GM12878 (cell line): ENCODE measurements around the gene CACNA1H. TPM values are rescaled to one million over a fixed set of nuclear protein-coding genes. Genes with fewer than 3 reads are reported as not detected.

Experiments
- ATAC-seq: fragments of 200-7000 bp; cut with Tn5 transposase; 3 replicates; pipeline ENCODE4 v1.9.1; 2020; ENCODE audit warnings: mild to moderate bottlenecking, moderate library complexity
- BruUV-seq: library from RNA; stranded (reverse); fragments of 400-500 nt; replicated peaks from 2 replicates; lab custom pipeline; 2021; lab: Mats Ljungman, UMichigan
- CTCF ChIA-PET: fragments of 300-600 bp; sonication (Branson Sonifier 250); formaldehyde crosslinking; extraction: SDS; loops from one replicate; lab custom pipeline; 2021; ENCODE audit warnings: inconsistent platforms; lab: Yijun Ruan, JAX
- POLR2A ChIA-PET: fragments of 350-600 bp; formaldehyde crosslinking; extraction: SDS; loops from one replicate; lab custom pipeline; 2021; ENCODE audit warnings: inconsistent platforms; lab: Charles Lee
- RAD21 ChIA-PET: fragments of 300-600 bp; sonication (Branson Sonifier 250); formaldehyde crosslinking; loops from one replicate; lab custom pipeline; 2023; ENCODE audit warnings: antibody characterized with exemption; ENCODE audit not compliant: unreplicated experiment; lab: Charles Lee
- SMC1A ChIA-PET: fragments of 300-600 bp; sonication (Branson Sonifier 250); formaldehyde crosslinking; loops from one replicate; lab custom pipeline; 2023; ENCODE audit not compliant: unreplicated experiment, uncharacterized antibody; lab: Charles Lee
- DNase-seq: peaks from one replicate; pipeline ENCODE4 v3.0.0-alpha.2; 2011; ENCODE audit warnings: low read depth, low spot score
- FAIRE-seq: peaks from 3 replicates; lab custom pipeline; 2011; peaks lifted over from hg19 to GRCh38; lab: Jason Lieb, UNC
- H2AFZ ChIP-seq: 2 replicates; pipeline ENCODE4 v1.6.0; 2011; ENCODE audit warnings: low read depth, low read length, control low read depth; ENCODE audit not compliant: control insufficient read depth
- H3K27ac ChIP-seq: 2 replicates; pipeline ENCODE4 v1.5.1; 2011; ENCODE audit warnings: control low read depth; ENCODE audit not compliant: control insufficient read depth, insufficient read depth
- H3K27me3 ChIP-seq, 2 experiments: replicated peaks in 1 of 2; 2 replicates each; pipeline versions ENCODE4 v1.6.0 to v1.6.1; 2011; ENCODE audit warnings: low read length in 1 of 2; ENCODE audit not compliant: control insufficient read depth in 2 of 2, insufficient read depth in 2 of 2
- H3K36me3 ChIP-seq, 2 experiments: 2 replicates each; pipeline ENCODE4 v1.5.1; 2011; ENCODE audit warnings: low read length in 1 of 2; ENCODE audit not compliant: control insufficient read depth in 2 of 2, insufficient read depth in 2 of 2
- H3K4me1 ChIP-seq: 2 replicates; pipeline ENCODE4 v1.6.1; 2011; ENCODE audit warnings: mild to moderate bottlenecking, low read length, moderate library complexity, mixed read lengths; ENCODE audit not compliant: control insufficient read depth, insufficient read depth
- H3K4me2 ChIP-seq: 2 replicates; pipeline ENCODE4 v1.6.0; 2011; ENCODE audit warnings: control low read depth; ENCODE audit not compliant: control insufficient read depth, insufficient read depth
- H3K4me3 ChIP-seq: fragments of 200-600 bp; sonication (generic); 2 replicates; pipeline ENCODE4 v1.5.1; 2016
- H3K79me2 ChIP-seq: 2 replicates; pipeline ENCODE4 v1.6.0; 2011; ENCODE audit warnings: low read length; ENCODE audit not compliant: control insufficient read depth, insufficient read depth
- H3K9ac ChIP-seq: 2 replicates; pipeline ENCODE4 v1.8.0; 2011; ENCODE audit warnings: low read length, control low read depth, mixed read lengths; ENCODE audit not compliant: control insufficient read depth, insufficient read depth
- H3K9me3 ChIP-seq: replicated peaks from 3 replicates; pipeline ENCODE4 v1.5.1; 2011; ENCODE audit warnings: mild to moderate bottlenecking, low read length; ENCODE audit not compliant: control insufficient read depth, insufficient read depth
- H4K20me1 ChIP-seq: 2 replicates; pipeline ENCODE4 v1.6.0; 2011; ENCODE audit not compliant: control insufficient read depth, insufficient read depth
- CHD4 ChIP-seq: fragments of 200-600 bp; sonication (generic); IDR thresholded peaks from 2 replicates; pipeline ENCODE4 v1.6.1; 2016; ENCODE audit warnings: mild to moderate bottlenecking
- FOS ChIP-seq: IDR thresholded peaks from 3 replicates; pipeline ENCODE4 v1.6.1; 2011; ENCODE audit warnings: borderline replicate concordance; ENCODE audit not compliant: insufficient read length; ENCODE audit errors: extremely low read depth
- HSF1 ChIP-seq: fragments of 150-350 bp; IDR thresholded peaks from 2 replicates; pipeline ENCODE4 v1.6.1; 2014; ENCODE audit warnings: mild to moderate bottlenecking, low read depth, low read length
- JUND ChIP-seq: IDR thresholded peaks from 2 replicates; pipeline ENCODE4 v1.6.1; 2012; ENCODE audit warnings: low read depth, mild to moderate bottlenecking, low read length, improper control_type of control experiment, moderate library complexity
- NBN ChIP-seq: fragments of 450-650 bp; IDR thresholded peaks from 2 replicates; pipeline ENCODE4 v1.6.1; 2016
- PML ChIP-seq: IDR thresholded peaks from 2 replicates; pipeline ENCODE4 v1.6.1; 2012; ENCODE audit warnings: low read length, inconsistent platforms
- RUNX3 ChIP-seq: IDR thresholded peaks from 2 replicates; pipeline ENCODE4 v1.6.1; 2012; ENCODE audit warnings: low read length, inconsistent platforms
- TAF1 ChIP-seq: IDR thresholded peaks from 2 replicates; pipeline ENCODE4 v1.6.1; 2011; ENCODE audit warnings: mild to moderate bottlenecking, low read depth, low read length, borderline replicate concordance
- WRNIP1 ChIP-seq: IDR thresholded peaks from 2 replicates; pipeline ENCODE4 v1.6.1; 2011; ENCODE audit warnings: low read depth, low read length, improper control_type of control experiment, borderline replicate concordance
- WGBS: methylation state at CpG from one replicate; pipeline ENCODE4 v1.1.6; 2016; ENCODE audit warnings: low lambda C conversion rate; ENCODE audit not compliant: insufficient replicate concordance, insufficient coverage; ENCODE audit errors: missing lambda C conversion rate; 5-methylcytosine and 5-hydroxymethylcytosine counted together
- in situ Hi-C: fragments of 300-500 bp; cut with MboI; formaldehyde crosslinking; loops from 9 replicates; pipeline ENCODE4 v1.14.3; 2018; ENCODE audit warnings: mixed read lengths
- intact Hi-C: fragments of 100-400 bp; cut with micrococcal nuclease; formaldehyde crosslinking; loops from one replicate; pipeline ENCODE4 v1.14.2; 2022; ENCODE audit not compliant: unreplicated experiment
- polyA plus RNA-seq, 11 experiments: library from polyadenylated mRNA; depleted of rRNA in 4 of 11; unstranded in 6 of 11; stranded (reverse) in 5 of 11; fragments of >200 nt; fragmentation: Nextera tagmentation in 4 of 11; fragmentation: Illumina TruSeq in 1 of 11; extraction: Ambion mirVana in 4 of 11; extraction: Trizol in 1 of 11; gene quantifications; 1 replicate in 1 of 11; 2 replicates in 10 of 11; pipeline versions ENCODE4 v1.2.1 to v1.2.3, GENCODE V29; 2011 to 2016; ENCODE audit warnings: inconsistent platforms in 2 of 11, missing spikeins in 2 of 11, low read depth in 1 of 11
- total RNA-seq, 4 experiments: library from RNA; depleted of rRNA in 3 of 4; stranded (reverse); fragments of >200 nt in 3 of 4; fragmentation: Illumina TruSeq in 1 of 4; extraction: Trizol in 1 of 4; gene quantifications; 2 replicates each; pipeline versions ENCODE4 v1.2.1 to v1.2.3, GENCODE V29; 2013 to 2021

The CACNA1H gene
- total and polyA plus RNA-seq, 10 of the 15 experiments (the other 5 are each of a cell fraction or from before 2014, with no cell fraction given) = 0.03 to 0.54 TPM; not detected in 8

- H4K20me1 ChIP-seq = no peaks in the 10 kb centered on the region
- no peak overlapping the region for H3K27ac ChIP-seq
- POLR2A ChIA-PET = no interaction called here
- no peak for ATAC-seq
- no peaks in the 10 kb centered on the region for H3K79me2 ChIP-seq
- H3K4me1 ChIP-seq = no peaks in the 10 kb centered on the region
- no peaks in the 10 kb centered on the region for H3K36me3 ChIP-seq
- no peaks in the 10 kb centered on the region for H3K27me3 ChIP-seq
- H3K4me2 ChIP-seq = no peak overlapping the region
- no peaks in the 10 kb centered on the region; the same call in 2 of the 3 replicates for H3K9me3 ChIP-seq
- WGBS = 77% methylated on average over 38 of the region's 38 CpGs
- in situ Hi-C loops (no loop called here), intact Hi-C loops (no loop called here)
- no peak overlapping the region for H3K4me3 ChIP-seq
- no peak overlapping the region for H3K9ac ChIP-seq
- BruUV-seq = no TSS peak
- SMC1A ChIA-PET = no interaction called here
- RAD21 ChIA-PET = no interaction called here
- TF ChIP-seq CHD4 (no peak), RUNX3 (no peak), TAF1 (no peak), WRNIP1 (no peak), JUND (no peak)
- no peak for DNase-seq
- FAIRE-seq = no peak
- H2AFZ ChIP-seq = no peak overlapping the region
- CTCF ChIA-PET = no interaction called here
Measured at GRCh38 chr16:1200014-1200627, 47.2 kb downstream of the CACNA1H start.

GRCh38 chr16:1201444-1201843, 48.5 kb downstream of the CACNA1H start:
- in situ Hi-C loops = no loop called here
- Histone ChIP-seq H2AFZ (no peak overlapping the region), H3K27ac (no peak overlapping the region), H3K4me1 (no peaks in the 10 kb centered on the region), H4K20me1 (no peaks in the 10 kb centered on the region), H3K79me2 (no peaks in the 10 kb centered on the region), H3K36me3 (no peaks in the 10 kb centered on the region), H3K9me3 (no peaks in the 10 kb centered on the region; the same call in 2 of the 3 replicates), H3K4me3 (no peak overlapping the region), H3K27me3 (no peaks in the 10 kb centered on the region), H3K4me2 (no peak overlapping the region), H3K9ac (no peak overlapping the region)
- CTCF ChIA-PET = no interaction called here
- RAD21 ChIA-PET = no interaction called here
- intact Hi-C loops = no loop called here
- ATAC-seq (no peak), DNase-seq (no peak), FAIRE-seq (no peak)
- WGBS = 75% methylated on average over 25 of the region's 25 CpGs
- BruUV-seq = no TSS peak
- POLR2A ChIA-PET = no interaction called here
- TF ChIP-seq FOS (no peak), NBN (no peak), HSF1 (no peak), PML (no peak)
- SMC1A ChIA-PET = no interaction called here
